CD4-positive, alpha-beta T cell (primary cell): ENCODE results near the gene HSPB6. TPM values are rescaled to one million over a fixed set of nuclear protein-coding genes. Genes with fewer than 3 reads are reported as not detected.

ENCODE experiments used
- ATAC-seq: fragments of 200-7000 bp; cut with Tn5 transposase; one replicate; pipeline ENCODE4 v1.10.0; 2022; ENCODE audit warnings: mild to moderate bottlenecking; ENCODE audit not compliant: poor library complexity
- CTCF ChIA-PET: fragments of 350-600 bp; sonication (Branson Sonifier 250); formaldehyde crosslinking; loops from one replicate; lab custom pipeline; 2021; ENCODE audit warnings: antibody characterized with exemption, inconsistent platforms; lab: Charles Lee
- POLR2A ChIA-PET: fragments of 350-600 bp; sonication (Branson Sonifier 250); formaldehyde crosslinking; loops from one replicate; lab custom pipeline; 2021; ENCODE audit warnings: antibody characterized with exemption, inconsistent platforms; lab: Charles Lee
- DNase-seq, 14 experiments: peaks; one replicate each; pipeline ENCODE4 v3.0.0-alpha.2; 2013 to 2020; ENCODE audit warnings: mixed read lengths in 2 of 14
- H3K27ac ChIP-seq, 2 donors: one replicate each; pipeline versions ENCODE4 v1.5.1 to v1.7.0; 2013; ENCODE audit warnings: low read length in 2 of 2, low read depth in 1 of 2, mild to moderate bottlenecking in 1 of 2
- H3K27me3 ChIP-seq, 2 experiments: 1 replicate in 1 of 2; 2 replicates in 1 of 2; pipeline versions ENCODE4 v1.6.1 to v1.7.0; 2013; ENCODE audit warnings: low read length in 2 of 2, control low read depth in 1 of 2, mild to moderate bottlenecking in 1 of 2, moderate library complexity in 1 of 2; ENCODE audit not compliant: insufficient read depth in 2 of 2, control insufficient read depth in 1 of 2
- H3K36me3 ChIP-seq: one replicate; pipeline ENCODE4 v1.6.1; 2013; ENCODE audit warnings: low read length, control low read depth; ENCODE audit not compliant: insufficient read depth
- H3K4me1 ChIP-seq: one replicate; pipeline ENCODE4 v1.6.1; 2013; ENCODE audit warnings: low read length, control low read depth; ENCODE audit not compliant: insufficient read depth
- H3K4me3 ChIP-seq: one replicate; pipeline ENCODE4 v1.5.1; 2013; ENCODE audit warnings: mild to moderate bottlenecking, low read length, moderate library complexity
- H3K9me3 ChIP-seq, 2 experiments: 1 replicate in 1 of 2; 2 replicates in 1 of 2; pipeline versions ENCODE4 v1.6.1 to v1.7.0; 2013; ENCODE audit warnings: low read length in 2 of 2, mild to moderate bottlenecking in 2 of 2, control low read depth in 1 of 2, moderate library complexity in 1 of 2; ENCODE audit not compliant: control insufficient read depth in 1 of 2, insufficient read depth in 1 of 2
- H3K27ac Mint-ChIP-seq: one replicate; pipeline ENCODE4 v1.8.0; 2020; ENCODE audit warnings: mixed read lengths
- H3K27me3 Mint-ChIP-seq: one replicate; pipeline ENCODE4 v1.8.0; 2021; ENCODE audit warnings: mixed read lengths
- H3K36me3 Mint-ChIP-seq: one replicate; pipeline ENCODE4 v1.8.0; 2021; ENCODE audit warnings: low read depth, mixed read lengths
- H3K4me1 Mint-ChIP-seq: one replicate; pipeline ENCODE4 v1.8.0; 2021; ENCODE audit warnings: low read depth, mixed read lengths
- H3K4me3 Mint-ChIP-seq: one replicate; pipeline ENCODE4 v1.8.0; 2020; ENCODE audit warnings: mild to moderate bottlenecking, mixed read lengths
- H3K9me3 Mint-ChIP-seq: one replicate; pipeline ENCODE4 v1.8.0; 2020; ENCODE audit warnings: mixed read lengths
- CTCF ChIP-seq: fragments of 200-600 bp; IDR thresholded peaks from one replicate; pipeline ENCODE4 v1.8.0; 2022; ENCODE audit warnings: antibody characterized with exemption, mild to moderate bottlenecking
- intact Hi-C, 2 experiments: fragments of 100-400 bp; cut with DNase I in 1 of 2; cut with micrococcal nuclease in 1 of 2; formaldehyde crosslinking; loops; one replicate each; pipeline versions ENCODE4 v1.15.1 to v1.9.0; 2023 to 2025; cut with DNase I, micrococcal nuclease
- total RNA-seq, 174 experiments: library from RNA in 2 of 174; stranded (reverse) in 2 of 174; gene quantifications; one replicate each; pipeline ENCODE4 v1.2.3 and lab custom pipeline; 2021 to 2026

HSPB6 gene
- total RNA-seq, 2 experiments from 2014 or later = not detected

- Mint-ChIP-seq H3K9me3 (no peaks in the 10 kb centered on the region), H3K27me3 (no peaks in the 10 kb centered on the region), H3K27ac (peak overlapping the region; percentile 98), H3K4me3 (peak overlapping the region; percentile 94), H3K4me1 (peaks cover 55% of the 10 kb centered on the region), H3K36me3 (peaks cover 37% of the 10 kb centered on the region)
- peaks cover 76% of the 10 kb centered on the region for H3K4me1 ChIP-seq
- H3K4me3 ChIP-seq = peak overlapping the region; percentile 80
- ChIA-PET POLR2A (interaction anchor here (0.6 to 2.2 kb wide), 18 partner anchors 9 to 310 kb away, joined by 3 to 23 read pairs (median 6); partner anchors contain the start of genes ALKBH6, COX6B1, HSPB6 and KMT2B), CTCF (interaction anchor here (0.6 to 0.9 kb wide), 3 partner anchors 21 to 187 kb away, joined by 3 to 4 read pairs (median 3); no protein-coding TSS in a partner anchor)
- H3K27ac ChIP-seq = peak overlapping the region; percentile 98 to 99
- intact Hi-C loops = loop anchor here (1.0 to 10.0 kb wide), 7 partner anchors 27 to 370 kb away; partner anchors contain the start of genes COX6B1 (in 1 of the 2), OVOL3 (in 1 of the 2), POLR2I (in 1 of the 2) and TBCB (in 1 of the 2)
- no peaks in the 10 kb centered on the region for H3K36me3 ChIP-seq
- DNase-seq = peak; percentile 87 to 98 (median 90)
- peak; percentile 59 for ATAC-seq
- no peaks in the 10 kb centered on the region for H3K9me3 ChIP-seq
- H3K27me3 ChIP-seq = no peaks in the 10 kb centered on the region
- no peak for TF ChIP-seq CTCF
Observed at GRCh38 chr19:35744430-35745327, 12.2 kb downstream of the HSPB6 start.

- TF ChIP-seq CTCF = no peak
- ATAC-seq (no peak), DNase-seq (no peak)
- Mint-ChIP-seq H3K9me3 (no peaks in the 10 kb centered on the region), H3K4me1 (peaks cover 56% of the 10 kb centered on the region), H3K4me3 (peak overlapping the region; percentile 94), H3K27ac (peak overlapping the region; percentile 98), H3K36me3 (peaks cover 38% of the 10 kb centered on the region), H3K27me3 (no peaks in the 10 kb centered on the region)
- ChIA-PET POLR2A (interaction anchor here (1.0 to 2.2 kb wide), 12 partner anchors 9 to 311 kb away, joined by 3 to 23 read pairs (median 8); partner anchors contain the start of genes ALKBH6, COX6B1, HSPB6 and KMT2B), CTCF (interaction anchor here (0.6 to 0.9 kb wide), 2 partner anchors 21 to 187 kb away, joined by 3 read pairs; no protein-coding TSS in a partner anchor)
- Histone ChIP-seq H3K4me3 (peak overlapping the region; percentile 80), H3K27me3 (no peaks in the 10 kb centered on the region), H3K27ac (peak overlapping the region; percentile 29 to 98), H3K9me3 (no peaks in the 10 kb centered on the region), H3K36me3 (peaks cover 5% of the 10 kb centered on the region), H3K4me1 (peaks cover 73% of the 10 kb centered on the region)
- intact Hi-C loops = loop anchor here (2.0 to 10.0 kb wide), 4 partner anchors 27 to 371 kb away; partner anchors contain the start of genes COX6B1 (in 1 of the 2), OVOL3 (in 1 of the 2), POLR2I (in 1 of the 2) and TBCB (in 1 of the 2)
Observed at GRCh38 chr19:35743640-35744429, 13.0 kb downstream of the HSPB6 start.
